GM10248 (cell line): Measurements from ENCODE around the gene SLC17A1.

ENCODE experiments used
- CTCF ChIA-PET: fragments of 300-600 bp; sonication (Branson Sonifier 250); formaldehyde crosslinking; extraction: SDS; loops from one replicate; lab custom pipeline; 2021; ENCODE audit warnings: antibody characterized with exemption; lab: Yijun Ruan, JAX
- POLR2A ChIA-PET: fragments of 350-650 bp; sonication (Branson Sonifier 250); formaldehyde crosslinking; extraction: SDS; loops from one replicate; lab custom pipeline; 2020; ENCODE audit warnings: antibody characterized with exemption; lab: Yijun Ruan, JAX
- DNase-seq: peaks from one replicate; pipeline ENCODE4 v3.0.0; 2012; ENCODE audit errors: extremely low spot score
- TF ChIP-seq, protein P1 (sequence below): IDR thresholded peaks from 2 replicates; pipeline ENCODE4 v1.5.1; 2012; ENCODE audit warnings: mild to moderate bottlenecking, low read depth; ENCODE audit errors: extremely low read depth, missing control alignments, control extremely low read depth

SLC17A1 gene

DNA sequence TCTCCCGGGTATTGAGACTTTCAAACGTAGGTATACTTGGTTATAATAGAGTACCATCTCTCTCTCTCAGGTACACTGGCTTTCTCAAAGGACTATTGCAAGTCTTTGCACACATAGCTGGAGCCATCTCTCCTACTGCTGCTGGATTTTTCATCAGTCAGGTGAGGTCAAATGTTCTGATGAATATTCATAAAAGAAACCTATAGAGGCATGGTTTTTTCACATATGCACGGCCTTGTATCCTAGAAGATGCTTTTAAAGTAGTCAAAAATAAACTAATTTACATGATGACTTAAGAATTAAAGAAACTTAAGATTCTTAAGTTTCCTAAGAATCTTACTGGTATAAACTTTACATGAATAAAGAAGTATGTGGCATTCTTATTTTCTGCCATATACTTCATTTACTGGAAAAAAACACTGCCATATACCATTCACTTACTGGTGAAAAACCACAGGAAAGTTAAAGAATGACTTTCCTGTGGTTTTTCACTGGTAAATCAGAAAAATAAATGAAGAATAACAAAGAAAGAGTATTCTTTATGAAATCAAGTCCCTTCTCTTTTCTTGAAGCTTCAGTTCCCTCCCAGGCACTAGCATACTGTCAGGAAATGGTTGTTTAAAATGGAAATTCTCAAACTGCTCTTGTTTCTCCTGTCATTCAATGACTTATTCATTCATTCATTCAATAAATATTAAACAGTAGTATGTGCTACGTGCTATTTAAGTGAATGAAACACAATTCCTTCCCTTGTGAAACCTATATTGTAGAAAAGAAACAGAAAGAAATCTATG is 53.8 kb downstream of the SLC17A1 start:
- TF ChIP-seq, protein P1, sequence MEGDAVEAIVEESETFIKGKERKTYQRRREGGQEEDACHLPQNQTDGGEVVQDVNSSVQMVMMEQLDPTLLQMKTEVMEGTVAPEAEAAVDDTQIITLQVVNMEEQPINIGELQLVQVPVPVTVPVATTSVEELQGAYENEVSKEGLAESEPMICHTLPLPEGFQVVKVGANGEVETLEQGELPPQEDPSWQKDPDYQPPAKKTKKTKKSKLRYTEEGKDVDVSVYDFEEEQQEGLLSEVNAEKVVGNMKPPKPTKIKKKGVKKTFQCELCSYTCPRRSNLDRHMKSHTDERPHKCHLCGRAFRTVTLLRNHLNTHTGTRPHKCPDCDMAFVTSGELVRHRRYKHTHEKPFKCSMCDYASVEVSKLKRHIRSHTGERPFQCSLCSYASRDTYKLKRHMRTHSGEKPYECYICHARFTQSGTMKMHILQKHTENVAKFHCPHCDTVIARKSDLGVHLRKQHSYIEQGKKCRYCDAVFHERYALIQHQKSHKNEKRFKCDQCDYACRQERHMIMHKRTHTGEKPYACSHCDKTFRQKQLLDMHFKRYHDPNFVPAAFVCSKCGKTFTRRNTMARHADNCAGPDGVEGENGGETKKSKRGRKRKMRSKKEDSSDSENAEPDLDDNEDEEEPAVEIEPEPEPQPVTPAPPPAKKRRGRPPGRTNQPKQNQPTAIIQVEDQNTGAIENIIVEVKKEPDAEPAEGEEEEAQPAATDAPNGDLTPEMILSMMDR, result no peak
- ChIA-PET CTCF (interaction anchor here (1.2 kb wide), 1 partner anchor 48 kb away, joined by 3 read pairs; no protein-coding TSS in a partner anchor), POLR2A (no interaction called here)
- no peak for DNase-seq

DNA sequence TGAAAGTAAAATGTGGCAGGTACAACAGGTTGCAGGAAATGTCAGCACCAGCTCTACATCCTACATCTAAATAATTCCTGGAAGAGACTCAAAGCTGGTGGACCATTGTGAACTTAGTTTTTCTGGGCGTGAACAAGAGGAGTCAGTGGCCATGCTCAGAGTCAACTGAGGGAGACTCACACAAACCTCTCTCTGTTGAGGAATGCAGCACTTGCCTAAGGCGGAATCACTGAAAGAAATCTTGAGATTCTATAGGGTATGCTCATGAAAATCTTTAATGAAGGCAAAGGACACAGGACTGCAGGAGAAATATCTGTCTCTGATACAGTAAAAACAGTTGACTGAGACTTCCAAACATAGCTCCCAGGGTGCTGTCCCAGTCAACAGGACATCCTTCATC is 54.8 kb downstream of the SLC17A1 start:
- ChIA-PET POLR2A (no interaction called here), CTCF (interaction anchor here (0.9 to 1.2 kb wide), 2 partner anchors 12 to 47 kb away, joined by 3 read pairs; no protein-coding TSS in a partner anchor)
- no peak for DNase-seq
- TF ChIP-seq, protein P1, result no peak

DNA sequence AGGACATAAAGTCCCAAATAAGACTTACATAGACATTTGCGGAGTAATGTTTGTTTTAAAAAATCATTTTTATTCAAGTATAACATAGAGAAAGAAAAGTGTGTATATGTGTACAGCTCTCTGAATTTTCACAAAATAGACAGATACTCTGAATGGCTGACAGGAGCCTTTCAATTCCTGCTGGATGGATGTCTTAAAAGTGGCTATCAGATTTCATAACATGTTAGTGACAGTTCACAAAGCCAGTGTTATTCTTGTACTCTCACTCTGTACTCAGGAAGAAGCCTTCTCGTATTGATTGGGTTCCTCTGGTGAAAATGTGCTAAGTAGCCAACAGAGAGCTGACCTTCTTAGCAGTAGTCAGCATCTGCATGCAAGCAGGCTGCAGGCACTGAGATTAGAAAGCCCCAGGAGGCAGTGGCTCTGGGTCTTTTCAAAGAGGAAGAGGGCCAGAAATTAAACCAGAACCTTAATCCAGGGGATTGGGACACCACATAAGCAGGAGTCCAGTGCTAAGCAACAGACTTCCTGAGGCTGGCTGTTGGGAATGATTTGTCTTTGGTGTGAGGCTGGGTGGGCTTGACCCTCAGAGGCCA is 57.6 kb downstream of the SLC17A1 start:
- ChIA-PET CTCF (interaction anchor here (1.9 kb wide), 1 partner anchor 15 kb away, joined by 6 read pairs; no protein-coding TSS in a partner anchor), POLR2A (no interaction called here)
- no peak for DNase-seq
- TF ChIP-seq, protein P1, result no peak

DNA sequence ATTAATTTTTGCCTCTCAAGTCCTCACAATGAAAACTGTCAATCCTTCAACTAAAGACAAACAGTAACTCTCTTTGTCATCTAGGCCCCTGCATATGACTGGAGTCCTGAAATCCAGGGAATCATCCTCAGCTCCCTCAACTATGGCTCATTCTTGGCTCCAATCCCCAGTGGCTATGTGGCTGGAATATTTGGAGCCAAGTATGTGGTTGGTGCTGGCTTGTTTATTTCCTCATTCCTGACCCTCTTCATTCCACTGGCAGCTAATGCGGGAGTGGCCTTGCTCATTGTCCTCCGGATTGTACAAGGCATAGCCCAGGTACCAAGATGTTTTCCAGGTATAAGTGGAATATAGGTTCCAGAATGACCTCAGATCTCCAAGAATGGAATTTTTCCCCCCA is 61.9 kb downstream of the SLC17A1 start:
- no peak for DNase-seq
- CTCF ChIA-PET, result no interaction called here
- POLR2A ChIA-PET, result no interaction called here
- TF ChIP-seq, protein P1, result no peak

DNA sequence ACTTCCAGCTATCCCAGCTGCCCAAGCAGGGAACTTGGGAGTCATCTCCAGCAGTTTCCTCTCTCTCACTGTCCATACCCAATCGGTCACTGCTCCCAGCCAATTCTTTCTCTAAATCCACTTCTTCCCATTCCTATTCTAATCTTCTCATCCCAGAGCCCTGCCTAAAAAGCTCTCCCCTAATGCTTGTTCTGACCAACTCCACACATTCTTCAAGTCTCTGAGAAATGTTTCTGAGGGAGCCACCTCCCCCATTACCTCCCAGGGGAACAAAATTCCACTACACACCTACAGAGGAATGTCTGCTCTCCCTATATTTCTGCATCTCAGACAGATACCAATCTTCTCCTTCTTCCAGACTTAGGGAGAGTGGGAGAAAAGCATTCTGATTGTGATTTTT is 63.3 kb downstream of the SLC17A1 start:
- TF ChIP-seq, protein P1, result no peak
- ChIA-PET POLR2A (no interaction called here), CTCF (interaction anchor here (1.5 kb wide), 1 partner anchor 9 kb away, joined by 4 read pairs; no protein-coding TSS in a partner anchor)
- DNase-seq, result no peak

DNA sequence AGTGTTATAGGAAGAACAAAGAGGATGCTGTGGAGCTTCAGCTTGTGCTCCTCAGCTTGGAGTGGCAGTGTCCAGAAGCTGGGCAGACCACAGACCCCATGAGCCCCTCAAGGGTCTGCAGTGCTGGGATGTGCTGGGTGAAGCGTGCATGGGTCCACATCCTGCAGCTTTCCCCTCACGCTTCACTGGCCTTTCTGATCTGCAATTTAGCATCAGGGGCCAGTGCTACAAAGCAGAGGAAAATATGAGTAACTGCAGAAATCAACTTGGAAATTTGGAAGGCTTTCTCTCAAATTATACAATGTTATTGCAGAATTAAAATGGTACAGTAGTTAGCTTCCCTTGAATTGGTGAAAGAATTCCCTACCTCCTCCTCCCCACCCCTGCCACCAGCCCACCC is 67.2 kb downstream of the SLC17A1 start:
- CTCF ChIA-PET, result no interaction called here
- TF ChIP-seq, protein P1, result no peak
- DNase-seq, result no peak
- POLR2A ChIA-PET, result no interaction called here
